Umbilical cord (tissue), 2 donors: ENCODE data around the gene DNMBP. TPM values are rescaled to one million over a fixed set of nuclear protein-coding genes. Genes with fewer than 3 reads are reported as not detected.
A peak's percentile ranks its signal among the peaks of the same experiment; 100 is the strongest.
"Not testable (repeated sequence)": the region's sequence is repeated elsewhere in the genome, so short reads cannot be mapped to it uniquely, and the experiment has no call there.

Source experiments
- DNase-seq: peaks from one replicate; pipeline ENCODE4 v3.0.0-alpha.2; 2015; ENCODE audit warnings: low spot score
- total RNA-seq: library from RNA; depleted of rRNA; stranded (reverse); fragments of >200 nt; gene quantifications from one replicate; pipeline ENCODE4 v1.2.3, GENCODE V29; 2014; ENCODE audit warnings: low replicate concordance; ENCODE audit not compliant: insufficient read depth

Gene DNMBP
- total RNA-seq, 1 donor from 2014 or later, result 37.6 TPM

- DNase-seq, result no peak
Observed at GRCh38 chr10:99915414-99915813, 94.3 kb downstream of the DNMBP start.

GRCh38 chr10:99914236-99914635, 95.5 kb downstream of the DNMBP start:
- DNase-seq, result no peak

GRCh38 chr10:99913831-99914235, 95.9 kb downstream of the DNMBP start:
- peak; percentile 34 for DNase-seq

- peak; percentile 51 for DNase-seq
Observed at GRCh38 chr10:99912041-99912440, 97.7 kb downstream of the DNMBP start.

- no peak for DNase-seq
Observed at GRCh38 chr10:99908512-99908911, 101.2 kb downstream of the DNMBP start.

GRCh38 chr10:99906470-99906869, 103.3 kb downstream of the DNMBP start:
- DNase-seq, result no peak

GRCh38 chr10:99905971-99906370, 103.8 kb downstream of the DNMBP start:
- DNase-seq, result no peak

- DNase-seq, result no peak
Observed at GRCh38 chr10:99895867-99896266, 113.9 kb downstream of the DNMBP start.

GRCh38 chr10:99895066-99895465, 114.7 kb downstream of the DNMBP start:
- not testable (repeated sequence) for DNase-seq

- no peak for DNase-seq
Observed at GRCh38 chr10:99894613-99895012, 115.1 kb downstream of the DNMBP start.

GRCh38 chr10:99888622-99889021, 121.1 kb downstream of the DNMBP start:
- peak; percentile 19 for DNase-seq

GRCh38 chr10:99883523-99883922, 126.2 kb downstream of the DNMBP start:
- no peak for DNase-seq

GRCh38 chr10:99881371-99881770, 128.4 kb downstream of the DNMBP start:
- no peak for DNase-seq

GRCh38 chr10:99880080-99880835, 129.5 kb downstream of the DNMBP start:
- DNase-seq, result no peak

GRCh38 chr10:99875473-99875872, 134.3 kb downstream of the DNMBP start:
- no peak for DNase-seq

GRCh38 chr10:99874341-99875085, 135.2 kb downstream of the DNMBP start:
- no peak for DNase-seq

- DNase-seq, result no peak
Observed at GRCh38 chr10:99873846-99874245, 135.9 kb downstream of the DNMBP start.

GRCh38 chr10:99872367-99873162, 137.2 kb downstream of the DNMBP start:
- no peak for DNase-seq

- no peak for DNase-seq
Observed at GRCh38 chr10:99870123-99870730, 139.5 kb downstream of the DNMBP start.

- no peak for DNase-seq
Observed at GRCh38 chr10:99869581-99870122, 140.1 kb downstream of the DNMBP start.

- not testable (repeated sequence) for DNase-seq
Observed at GRCh38 chr10:99867250-99867649, 142.5 kb downstream of the DNMBP start.
